ENCODE measurements around the gene ISL1.

Gene ISL1

DNA sequence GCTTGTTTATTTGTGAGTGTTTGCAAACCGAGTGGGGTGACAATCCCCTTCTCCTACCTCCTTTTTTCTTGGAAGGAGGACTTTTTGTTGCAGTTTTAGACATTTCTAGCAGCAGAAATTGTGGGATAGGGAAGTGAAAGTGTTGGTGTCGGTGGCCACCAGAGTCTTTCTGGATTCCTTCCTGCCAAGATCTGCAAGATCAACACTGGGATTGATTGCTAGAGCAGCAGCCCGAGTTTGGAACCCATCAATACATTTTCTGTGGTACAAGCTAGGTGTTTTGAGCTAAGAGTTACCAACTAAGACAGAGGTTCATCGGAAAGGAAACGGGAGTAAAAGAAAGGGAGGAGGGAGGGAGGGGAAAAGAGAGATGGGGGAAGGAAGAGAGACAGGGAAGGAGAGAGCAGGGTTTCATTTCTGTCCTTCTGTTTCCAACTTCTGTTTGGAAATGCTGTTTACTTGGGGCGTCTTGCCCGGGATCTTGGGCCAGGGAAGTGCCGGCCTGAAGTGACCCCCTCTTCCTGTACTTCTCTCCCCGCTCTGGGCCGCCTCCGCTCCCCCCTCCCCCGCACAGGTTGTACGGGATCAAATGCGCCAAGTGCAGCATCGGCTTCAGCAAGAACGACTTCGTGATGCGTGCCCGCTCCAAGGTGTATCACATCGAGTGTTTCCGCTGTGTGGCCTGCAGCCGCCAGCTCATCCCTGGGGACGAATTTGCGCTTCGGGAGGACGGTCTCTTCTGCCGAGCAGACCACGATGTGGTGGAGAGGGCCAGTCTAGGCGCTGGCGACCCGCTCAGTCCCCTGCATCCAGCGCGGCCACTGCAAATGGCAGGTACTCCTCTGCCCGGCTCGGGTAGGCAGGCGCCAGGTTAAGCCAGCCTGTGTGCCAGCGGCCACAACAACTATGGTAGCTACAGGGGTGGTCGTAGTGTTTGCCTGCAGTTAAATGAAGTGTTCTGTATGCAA, 4.0 kb downstream of the ISL1 start:
- no peak for DNase-seq (ENCODE audit: low read depth in 2 of 2)

DNA sequence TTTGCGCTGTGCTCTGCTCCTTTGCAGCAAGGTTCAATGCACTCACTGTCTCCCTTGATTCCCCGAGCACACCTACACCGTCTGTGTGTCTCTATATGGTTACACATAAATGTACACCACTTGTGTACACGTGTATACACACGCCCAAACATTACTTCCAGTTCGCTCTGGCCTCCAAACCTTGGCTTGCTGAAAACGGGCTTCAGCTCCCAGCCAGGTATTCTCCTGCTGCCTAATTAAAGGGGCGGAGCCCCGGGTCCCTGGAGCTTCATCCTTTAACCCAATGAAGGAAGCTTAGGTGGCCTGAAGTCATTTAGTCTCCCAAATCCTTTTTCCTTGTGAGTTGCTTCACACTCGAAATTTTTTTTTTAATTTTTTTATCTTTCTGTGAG, 4.6 kb downstream of the ISL1 start:
- no peak for DNase-seq (ENCODE audit: low read depth in 2 of 2)

DNA sequence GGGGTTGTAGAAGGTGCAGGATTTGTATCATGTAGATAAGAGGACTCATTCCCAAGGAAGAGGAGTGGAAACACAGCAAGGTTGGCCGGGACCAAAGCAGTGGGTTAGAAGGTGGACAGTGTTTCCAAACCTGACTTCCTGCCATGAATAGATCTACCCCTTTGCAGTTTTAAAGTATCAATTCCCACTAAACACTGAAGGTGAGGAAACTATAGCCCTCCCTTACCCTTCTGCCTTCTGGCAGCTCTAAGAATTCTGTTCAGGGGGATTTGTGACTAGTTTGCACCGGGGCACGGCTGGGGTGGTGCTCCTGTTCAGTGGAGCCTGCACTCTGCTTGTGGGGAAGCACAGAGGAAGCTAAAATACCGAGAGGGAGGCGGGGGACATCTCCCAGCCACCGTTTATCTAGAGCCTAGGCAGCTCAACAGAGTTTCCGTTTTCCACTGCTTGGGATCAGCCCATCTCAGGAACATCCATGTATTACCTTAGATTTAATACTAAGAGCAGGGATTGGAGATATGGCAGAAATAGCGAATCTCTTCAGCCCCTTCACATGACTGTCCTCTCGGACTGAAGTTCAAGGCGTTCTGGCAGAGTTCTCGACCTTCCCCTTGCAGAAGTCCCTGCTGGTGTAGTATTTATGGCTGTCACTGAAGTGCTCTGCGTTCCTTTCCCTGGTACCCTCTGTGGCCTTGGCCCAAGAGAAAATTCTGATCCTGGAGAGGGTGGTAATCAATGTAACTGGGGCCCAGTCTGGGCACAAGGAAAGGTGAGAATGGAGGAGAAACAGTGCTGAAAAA, 5.4 kb downstream of the ISL1 start:
- DNase-seq (ENCODE audit: low read depth in 2 of 2), result no peak

DNA sequence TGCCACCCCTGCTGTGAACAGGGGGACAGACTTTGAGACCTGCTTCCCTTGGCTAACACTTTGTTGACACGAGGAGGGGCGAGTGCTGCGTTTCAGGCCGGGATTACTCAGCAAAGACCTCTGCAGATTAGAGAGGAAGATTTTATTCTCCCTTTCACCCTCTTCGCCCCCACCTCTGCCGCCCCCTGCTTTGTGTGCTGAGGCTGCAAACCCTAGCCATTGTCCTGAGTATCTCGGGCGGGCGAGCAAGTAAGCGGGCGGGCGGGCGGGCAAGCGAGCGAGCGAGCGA, 6.0 kb downstream of the ISL1 start:
- no peak for DNase-seq (ENCODE audit: low read depth in 2 of 2)

DNA sequence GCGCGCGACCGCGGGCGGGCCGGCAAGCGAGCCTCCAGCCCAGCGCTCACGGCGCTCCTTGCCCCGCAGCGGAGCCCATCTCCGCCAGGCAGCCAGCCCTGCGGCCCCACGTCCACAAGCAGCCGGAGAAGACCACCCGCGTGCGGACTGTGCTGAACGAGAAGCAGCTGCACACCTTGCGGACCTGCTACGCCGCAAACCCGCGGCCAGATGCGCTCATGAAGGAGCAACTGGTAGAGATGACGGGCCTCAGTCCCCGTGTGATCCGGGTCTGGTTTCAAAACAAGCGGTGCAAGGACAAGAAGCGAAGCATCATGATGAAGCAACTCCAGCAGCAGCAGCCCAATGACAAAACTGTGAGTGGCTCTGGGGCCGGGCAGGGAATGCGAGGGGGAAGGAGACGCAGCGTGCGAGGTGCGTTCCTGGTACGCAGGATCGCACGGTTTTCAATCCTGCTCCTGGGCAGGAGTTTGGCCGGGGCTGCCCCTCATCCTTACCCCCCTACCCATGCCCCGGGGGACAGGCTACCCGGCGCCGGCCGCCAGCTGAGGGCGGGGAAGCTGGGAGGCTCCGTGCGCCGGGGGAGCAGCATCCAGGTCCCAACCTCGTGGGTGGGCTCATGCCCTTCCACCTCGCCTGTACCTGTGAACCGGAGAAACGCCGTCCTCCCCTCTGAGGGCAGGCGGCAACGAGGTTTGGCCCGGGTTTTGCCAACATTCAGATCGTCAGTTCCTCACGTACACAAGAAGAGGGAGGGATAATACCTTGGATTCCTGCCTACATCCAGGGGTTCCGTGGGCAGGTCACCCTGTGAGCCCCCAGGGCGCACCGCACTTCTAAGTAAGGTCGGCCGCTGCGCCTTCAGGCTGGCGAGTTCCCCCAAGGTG, 6.6 kb downstream of the ISL1 start:
- no peak for DNase-seq (ENCODE audit: low read depth in 2 of 2)

DNA sequence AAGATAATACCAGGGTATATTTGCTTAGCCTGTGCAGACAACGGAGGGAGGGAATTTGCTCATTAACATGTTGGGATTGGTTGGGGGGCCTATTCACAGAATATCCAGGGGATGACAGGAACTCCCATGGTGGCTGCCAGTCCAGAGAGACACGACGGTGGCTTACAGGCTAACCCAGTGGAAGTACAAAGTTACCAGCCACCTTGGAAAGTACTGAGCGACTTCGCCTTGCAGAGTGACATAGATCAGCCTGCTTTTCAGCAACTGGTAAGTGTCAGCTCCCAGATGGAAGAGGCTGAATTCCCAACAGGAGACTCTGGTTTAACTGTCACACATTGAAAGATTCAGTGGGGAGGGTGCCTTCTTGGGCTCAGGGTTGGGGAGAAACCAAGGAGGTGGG, 7.9 kb downstream of the ISL1 start:
- no peak for DNase-seq (ENCODE audit: low read depth in 2 of 2)

DNA sequence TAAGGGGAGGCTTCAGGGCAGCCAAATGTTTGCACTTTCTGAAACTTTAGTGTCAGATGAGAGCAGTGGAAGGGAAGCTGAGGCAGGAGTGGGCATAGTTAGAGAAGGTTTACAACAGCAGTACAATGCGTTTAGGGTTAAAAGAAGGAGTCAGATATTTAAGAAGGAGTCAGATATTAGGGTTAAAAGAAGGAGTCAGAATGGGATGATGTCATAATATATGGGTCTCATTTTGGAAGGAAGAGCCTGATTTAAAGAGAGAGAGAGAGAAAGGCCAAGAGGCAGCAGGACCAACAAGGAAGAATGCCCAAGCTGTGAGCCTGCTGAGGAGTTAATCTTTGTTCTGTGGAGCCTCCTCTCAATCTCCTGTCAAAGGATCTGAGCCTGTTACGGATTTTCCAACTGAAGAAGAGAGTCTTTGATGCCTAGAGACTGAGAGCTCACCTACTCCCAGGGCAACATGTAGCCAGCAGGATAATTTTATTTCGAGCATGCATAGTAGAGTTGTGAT, 9.5 kb downstream of the ISL1 start:
- no peak for DNase-seq (ENCODE audit: low read depth in 2 of 2)

DNA sequence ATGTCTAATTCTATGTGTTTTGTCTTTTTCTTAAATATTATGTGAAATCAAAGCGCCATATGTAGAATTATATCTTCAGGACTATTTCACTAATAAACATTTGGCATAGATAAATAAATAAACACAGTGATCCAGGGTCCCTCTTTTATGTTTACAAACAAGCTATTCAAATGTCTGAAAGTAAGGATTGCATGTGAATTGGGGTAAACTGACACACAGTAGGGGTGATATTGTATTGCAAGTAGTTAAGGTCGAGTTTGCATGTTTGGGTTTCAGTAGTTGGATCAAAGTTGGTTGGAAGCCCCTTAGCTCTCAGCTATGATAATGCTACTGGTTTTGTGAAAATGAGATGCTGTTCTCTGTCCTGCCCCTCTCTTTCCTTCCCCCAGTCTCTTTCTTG, 11.4 kb downstream of the ISL1 start:
- no peak for DNase-seq (ENCODE audit: low read depth in 2 of 2)

DNA sequence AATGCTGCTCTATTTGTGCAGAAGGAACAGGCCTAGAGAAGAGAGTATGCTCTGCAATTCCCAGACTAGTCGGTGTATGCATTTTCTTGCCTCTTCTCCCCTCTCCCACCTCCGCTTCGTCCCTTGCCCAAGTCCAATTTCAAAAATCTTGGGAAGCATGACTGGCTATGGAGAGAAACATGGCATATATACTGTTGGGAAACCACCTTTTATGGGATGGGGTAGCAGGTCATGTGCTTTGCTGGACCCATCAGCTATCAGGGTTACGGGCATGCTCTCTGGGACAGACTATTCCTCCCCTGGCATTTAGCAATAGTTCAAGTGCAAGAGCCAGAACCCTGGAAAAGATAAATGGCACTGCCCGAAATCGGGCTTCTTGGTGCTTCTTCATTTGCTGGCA, 12.0 kb downstream of the ISL1 start:
- no peak for DNase-seq (ENCODE audit: low read depth in 2 of 2)

DNA sequence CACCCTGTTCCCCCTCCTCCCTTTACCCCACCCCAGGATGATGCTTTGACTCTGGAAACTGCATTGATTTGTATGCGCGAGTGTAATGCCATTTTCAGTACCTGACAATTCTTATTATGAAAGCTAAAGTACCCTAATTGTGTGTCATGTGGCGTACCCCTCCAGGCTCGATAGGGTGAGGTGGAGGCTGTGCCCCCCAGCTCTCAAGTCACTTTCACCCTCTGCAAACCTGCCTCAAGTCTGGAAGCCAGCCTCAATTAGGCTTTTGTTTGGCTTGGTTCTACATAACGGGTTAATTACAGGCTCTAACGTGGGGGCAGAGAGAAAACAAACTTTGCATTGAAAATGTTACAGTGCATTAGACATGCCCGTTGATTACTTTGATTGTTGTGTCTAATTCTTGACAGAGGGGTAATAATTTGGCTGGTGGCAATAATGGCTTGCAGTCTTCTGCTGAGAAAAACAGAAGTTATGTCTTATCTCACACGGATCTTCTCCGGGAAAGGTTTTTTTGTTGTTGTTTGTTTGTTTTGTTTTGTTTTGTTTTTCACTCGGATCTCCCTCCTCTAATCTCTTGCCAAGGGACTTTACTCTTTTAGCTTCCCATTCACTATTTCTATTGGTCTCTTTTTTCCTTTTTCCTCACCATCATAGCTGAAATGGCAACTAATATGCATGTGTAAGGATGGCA, 12.6 kb downstream of the ISL1 start:
- DNase-seq (ENCODE audit: low read depth in 2 of 2), result no peak

DNA sequence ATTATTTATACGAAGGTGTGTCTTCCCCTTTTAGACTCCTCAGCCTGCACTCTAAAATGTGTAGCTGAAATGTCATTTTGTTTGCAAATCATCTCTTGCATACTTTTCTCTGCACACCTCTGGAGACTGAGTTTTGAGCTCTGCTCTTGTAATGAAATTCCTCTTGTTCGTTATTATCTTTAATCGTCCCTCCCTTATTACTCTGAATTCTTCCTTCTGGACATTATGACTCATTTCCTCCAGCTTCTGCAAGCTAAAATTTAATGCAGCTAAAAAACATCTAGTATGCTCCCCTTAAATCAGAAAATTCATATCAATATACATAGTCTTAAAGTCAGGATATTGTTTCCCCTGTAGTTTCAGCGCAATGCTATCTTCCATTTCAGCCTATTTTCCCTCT, 13.5 kb downstream of the ISL1 start:
- no peak for DNase-seq (ENCODE audit: low read depth in 2 of 2)

DNA sequence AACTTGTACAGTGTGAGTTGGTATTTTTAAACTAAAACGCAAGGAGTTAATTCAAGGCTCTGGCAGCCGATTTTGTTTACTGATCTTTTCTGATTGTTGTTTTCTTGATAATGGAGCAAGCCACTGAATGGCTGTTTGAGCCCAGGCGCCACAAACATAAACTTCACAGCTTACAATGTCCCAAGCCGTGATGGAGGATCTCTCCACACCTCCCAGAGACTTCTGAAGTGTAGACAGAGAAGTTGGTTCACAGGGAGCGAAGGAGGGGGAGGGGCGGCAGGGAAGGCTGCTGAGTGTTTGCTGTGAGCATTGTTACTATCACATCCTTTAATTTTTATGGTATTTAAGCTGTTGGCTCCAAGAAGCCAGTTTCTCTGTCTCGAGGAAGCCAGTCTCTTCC, 14.7 kb downstream of the ISL1 start:
- DNase-seq (ENCODE audit: low read depth in 2 of 2), result no peak

DNA sequence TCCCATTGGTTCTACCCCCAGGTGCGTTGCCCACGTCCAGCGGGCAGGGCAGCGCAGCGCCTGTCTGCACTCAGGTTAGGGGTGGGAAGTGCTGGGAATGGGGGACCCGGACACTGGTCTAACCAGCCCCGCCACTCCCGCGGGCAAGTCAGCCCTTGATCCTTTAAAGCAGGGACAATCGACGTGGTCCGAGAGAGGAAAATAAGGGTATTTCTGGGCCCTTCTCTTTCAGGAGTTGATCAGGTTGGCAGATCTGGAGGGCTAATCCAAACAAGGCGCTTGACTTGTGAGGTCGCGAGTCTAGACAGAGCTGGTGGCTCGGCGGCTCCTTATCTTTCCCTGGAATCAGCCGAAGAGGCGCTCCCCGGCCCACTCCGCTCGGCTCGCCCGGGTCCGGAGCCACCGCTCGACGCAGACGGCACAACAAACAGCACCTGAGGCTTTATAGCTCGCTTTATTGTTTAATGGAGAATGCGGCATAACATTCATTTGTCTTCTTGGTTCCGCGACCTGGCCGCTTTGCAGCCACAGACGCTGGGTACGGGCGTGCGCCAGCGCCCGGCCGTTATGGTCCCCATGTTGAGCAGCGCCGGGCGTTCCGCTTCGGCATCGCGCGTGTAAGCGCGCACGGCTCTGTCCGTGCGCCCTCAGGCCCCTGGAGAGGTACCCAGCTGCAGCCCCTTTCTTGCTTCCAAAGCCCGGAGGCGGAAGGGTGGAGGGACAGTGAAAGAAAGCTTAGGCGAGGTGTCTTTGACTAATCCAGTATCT, 15.8 kb downstream of the ISL1 start:
- no peak for DNase-seq (ENCODE audit: low read depth in 2 of 2)

DNA sequence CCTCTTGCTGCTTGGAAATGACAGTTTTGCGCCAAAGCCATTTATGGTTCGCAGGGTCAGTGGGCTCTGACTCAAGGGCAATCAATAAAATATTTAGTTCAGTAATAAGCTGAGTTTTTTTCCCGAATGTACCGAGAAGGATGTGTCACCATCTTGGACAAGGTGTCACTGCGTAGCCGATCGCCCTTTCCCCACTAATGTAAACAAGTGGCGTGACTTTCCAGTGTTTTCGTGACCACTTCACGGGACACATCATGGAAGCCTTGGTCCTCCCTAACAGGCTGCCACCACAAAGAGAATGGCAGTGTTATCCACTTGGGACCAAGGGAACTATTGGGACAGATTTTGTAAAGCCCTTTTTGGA, 16.4 kb downstream of the ISL1 start:
- no peak for DNase-seq (ENCODE audit: low read depth in 2 of 2)

DNA sequence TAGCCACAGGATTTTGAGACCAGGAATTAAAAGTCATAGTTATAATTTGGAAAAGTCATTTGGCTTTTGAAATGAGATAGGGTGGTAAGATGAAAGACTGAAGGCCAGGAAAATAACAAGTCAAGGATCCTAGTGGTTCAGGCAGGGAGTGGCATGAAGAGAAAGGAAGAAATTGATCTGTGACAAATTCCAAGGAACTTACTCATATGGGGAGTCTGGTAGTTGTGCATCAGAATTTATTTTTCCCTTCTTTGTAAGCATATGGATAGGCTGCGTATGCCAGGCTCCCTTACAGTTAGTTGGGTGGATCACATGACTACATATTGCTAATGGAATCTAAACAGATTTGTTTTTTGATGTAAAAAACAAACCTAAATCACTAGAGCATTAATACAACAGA, 21.0 kb downstream of the ISL1 start:
- no peak for DNase-seq (ENCODE audit: low read depth in 2 of 2)

DNA sequence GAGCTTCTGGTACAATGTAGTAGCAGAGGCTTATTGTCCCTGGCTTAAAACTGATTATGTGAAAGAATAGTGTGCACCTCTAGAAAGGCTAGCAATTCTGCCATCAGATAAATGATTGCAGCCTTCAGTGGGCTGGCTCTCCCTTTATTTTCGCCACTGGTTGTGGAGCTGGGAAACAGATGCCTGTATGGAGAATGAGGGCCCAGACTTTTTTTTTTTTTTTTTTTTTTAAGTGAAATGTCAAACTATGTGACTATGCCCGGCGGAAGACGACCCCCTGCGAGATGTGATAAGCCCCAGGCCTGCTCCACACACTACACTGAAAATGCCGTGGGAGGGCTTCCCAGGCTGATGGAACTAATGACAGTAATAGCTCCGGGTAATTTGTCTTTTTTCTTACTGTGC, 28.7 kb downstream of the ISL1 start:
- DNase-seq (ENCODE audit: low read depth in 2 of 2), result no peak

DNA sequence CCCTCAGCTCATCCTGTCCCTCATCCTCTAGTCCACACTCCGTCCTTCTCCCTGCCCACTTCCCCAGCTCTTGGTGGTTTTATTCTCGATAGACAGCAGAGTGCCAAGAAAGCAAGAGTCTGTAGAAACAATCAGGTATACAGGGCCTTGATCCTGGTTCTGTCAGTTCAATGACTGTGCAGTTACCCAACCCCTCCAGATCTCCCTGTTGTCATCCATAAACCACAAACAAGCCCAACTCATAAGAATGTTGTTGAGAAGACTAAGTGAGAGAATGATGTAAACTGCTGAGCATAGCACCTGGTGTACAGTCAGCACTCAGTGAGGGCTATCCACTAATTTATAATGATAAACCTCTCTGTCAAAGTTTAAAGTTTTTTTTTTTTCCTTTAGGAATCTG, 31.3 kb downstream of the ISL1 start:
- no peak for DNase-seq (ENCODE audit: low read depth in 2 of 2)

DNA sequence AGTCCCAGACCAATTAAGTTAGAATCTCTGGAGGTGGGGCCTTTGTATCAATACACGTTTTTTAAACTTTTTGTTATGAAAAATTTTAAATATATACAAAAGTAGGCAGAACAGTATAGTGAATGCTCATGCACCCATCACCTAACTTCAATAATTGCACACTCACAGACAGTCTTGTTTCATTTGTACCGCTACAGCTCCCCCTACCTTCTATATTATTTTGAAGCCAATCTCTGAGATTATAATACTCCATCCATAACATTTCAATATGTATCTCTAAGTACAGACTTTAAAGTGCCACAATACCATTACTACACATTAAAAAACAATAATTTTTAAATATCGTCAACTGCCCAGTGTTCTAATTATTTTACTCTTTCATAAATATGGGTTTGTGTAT, 32.9 kb downstream of the ISL1 start:
- DNase-seq (ENCODE audit: low read depth in 2 of 2), result no peak

DNA sequence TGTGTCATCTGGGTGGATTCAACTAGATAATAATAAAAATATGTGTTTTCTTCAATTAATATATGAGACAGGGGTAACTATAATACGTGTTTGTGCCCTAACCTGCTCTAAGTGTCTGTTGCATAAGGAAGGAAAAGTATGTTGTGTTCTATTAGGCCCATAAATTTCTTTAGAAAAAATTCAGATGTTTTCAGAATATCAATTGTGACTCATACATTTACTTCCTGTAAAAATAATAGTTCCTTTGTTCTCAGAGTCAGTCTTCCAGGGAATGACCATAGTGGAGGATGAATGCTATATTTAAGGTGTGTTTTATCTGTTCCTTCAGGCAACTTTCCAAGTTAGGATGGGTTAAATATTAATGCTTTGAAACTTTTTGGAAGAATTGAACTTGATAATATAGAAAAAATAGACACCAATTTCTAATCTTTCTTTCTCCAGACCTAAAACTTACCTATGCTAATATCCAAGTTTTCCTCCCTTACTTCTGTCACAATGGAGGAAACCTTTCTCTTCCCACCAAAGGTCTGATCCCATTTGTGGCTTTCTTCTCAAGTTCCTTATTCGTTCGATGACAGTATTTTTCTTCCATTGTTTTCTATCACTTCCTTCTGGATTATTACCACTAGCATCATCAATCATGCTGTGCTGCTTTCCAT, 49.9 kb downstream of the ISL1 start:
- DNase-seq (ENCODE audit: low read depth in 2 of 2), result no peak

DNA sequence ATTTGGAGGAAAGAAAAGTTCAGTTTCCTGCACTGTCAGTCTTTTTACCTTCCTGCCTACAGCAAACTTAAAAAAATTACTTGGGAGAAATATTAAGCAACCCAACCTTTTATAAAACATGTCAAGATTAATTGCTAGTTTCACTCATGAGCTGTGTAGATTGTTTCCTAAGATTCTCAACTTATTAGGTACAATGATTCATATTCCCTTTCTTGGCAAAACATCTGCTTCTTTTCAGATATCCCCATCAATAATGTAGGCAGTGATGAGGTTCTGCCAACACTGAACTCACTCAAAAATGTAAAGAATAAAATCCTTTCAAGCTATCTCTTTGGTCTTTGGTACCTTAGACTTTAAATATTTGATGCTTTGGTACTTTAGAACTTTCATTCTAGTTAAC, 56.0 kb downstream of the ISL1 start:
- DNase-seq (ENCODE audit: low read depth in 2 of 2), result no peak
